Measurements from ENCODE around the gene NPM1. TPM values are rescaled to one million over a fixed set of nuclear protein-coding genes. Genes with fewer than 3 reads are reported as not detected.

The NPM1 gene
- total and polyA plus RNA-seq, 12 donors = 376 to 1,874 (median 682) TPM

DNA sequence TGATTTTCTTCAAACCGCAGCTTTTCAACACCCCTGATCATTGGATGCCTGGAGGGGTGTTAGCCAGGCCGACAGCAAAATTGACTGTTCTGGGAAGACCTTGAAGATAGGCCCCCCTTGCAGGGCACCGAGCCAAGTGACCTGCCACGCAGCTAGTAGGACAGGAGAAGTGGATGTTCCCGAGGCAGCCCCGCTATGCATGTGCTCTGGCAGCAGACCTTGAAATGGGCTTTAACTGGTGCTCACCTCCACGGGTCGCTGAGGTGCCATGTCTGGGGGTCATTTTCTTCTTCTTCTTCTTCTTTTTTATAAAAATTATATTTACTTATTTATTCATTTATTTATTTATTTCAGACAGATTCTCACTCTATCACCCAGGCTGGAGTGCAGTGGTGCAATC, 44.4 kb downstream of the NPM1 start:
- DNase-seq = no peak
- Histone ChIP-seq H3K4me1 (replicated peaks in 1 of 2) (no peaks in the 10 kb centered on the region), H3K27ac (no peak overlapping the region), H3K36me3 (replicated peaks in 1 of 2) (no peaks in the 10 kb centered on the region), H3K27me3 (no peaks in the 10 kb centered on the region), H3K4me3 (no peak overlapping the region), H3K9me3 (replicated peaks in 1 of 3) (no peaks in the 10 kb centered on the region)
- TF ChIP-seq, protein P1, sequence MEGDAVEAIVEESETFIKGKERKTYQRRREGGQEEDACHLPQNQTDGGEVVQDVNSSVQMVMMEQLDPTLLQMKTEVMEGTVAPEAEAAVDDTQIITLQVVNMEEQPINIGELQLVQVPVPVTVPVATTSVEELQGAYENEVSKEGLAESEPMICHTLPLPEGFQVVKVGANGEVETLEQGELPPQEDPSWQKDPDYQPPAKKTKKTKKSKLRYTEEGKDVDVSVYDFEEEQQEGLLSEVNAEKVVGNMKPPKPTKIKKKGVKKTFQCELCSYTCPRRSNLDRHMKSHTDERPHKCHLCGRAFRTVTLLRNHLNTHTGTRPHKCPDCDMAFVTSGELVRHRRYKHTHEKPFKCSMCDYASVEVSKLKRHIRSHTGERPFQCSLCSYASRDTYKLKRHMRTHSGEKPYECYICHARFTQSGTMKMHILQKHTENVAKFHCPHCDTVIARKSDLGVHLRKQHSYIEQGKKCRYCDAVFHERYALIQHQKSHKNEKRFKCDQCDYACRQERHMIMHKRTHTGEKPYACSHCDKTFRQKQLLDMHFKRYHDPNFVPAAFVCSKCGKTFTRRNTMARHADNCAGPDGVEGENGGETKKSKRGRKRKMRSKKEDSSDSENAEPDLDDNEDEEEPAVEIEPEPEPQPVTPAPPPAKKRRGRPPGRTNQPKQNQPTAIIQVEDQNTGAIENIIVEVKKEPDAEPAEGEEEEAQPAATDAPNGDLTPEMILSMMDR (IDR thresholded peaks at IDR 0.05) = no peak
- no peak for TF ChIP-seq POLR2A (IDR thresholded peaks at IDR 0.05)
- intact Hi-C loops (cut with DNase I) = no loop called here
- WGBS, 4 donors = 58 to 78% (median 66%) methylated on average over 8 of the region's 8 CpGs

DNA sequence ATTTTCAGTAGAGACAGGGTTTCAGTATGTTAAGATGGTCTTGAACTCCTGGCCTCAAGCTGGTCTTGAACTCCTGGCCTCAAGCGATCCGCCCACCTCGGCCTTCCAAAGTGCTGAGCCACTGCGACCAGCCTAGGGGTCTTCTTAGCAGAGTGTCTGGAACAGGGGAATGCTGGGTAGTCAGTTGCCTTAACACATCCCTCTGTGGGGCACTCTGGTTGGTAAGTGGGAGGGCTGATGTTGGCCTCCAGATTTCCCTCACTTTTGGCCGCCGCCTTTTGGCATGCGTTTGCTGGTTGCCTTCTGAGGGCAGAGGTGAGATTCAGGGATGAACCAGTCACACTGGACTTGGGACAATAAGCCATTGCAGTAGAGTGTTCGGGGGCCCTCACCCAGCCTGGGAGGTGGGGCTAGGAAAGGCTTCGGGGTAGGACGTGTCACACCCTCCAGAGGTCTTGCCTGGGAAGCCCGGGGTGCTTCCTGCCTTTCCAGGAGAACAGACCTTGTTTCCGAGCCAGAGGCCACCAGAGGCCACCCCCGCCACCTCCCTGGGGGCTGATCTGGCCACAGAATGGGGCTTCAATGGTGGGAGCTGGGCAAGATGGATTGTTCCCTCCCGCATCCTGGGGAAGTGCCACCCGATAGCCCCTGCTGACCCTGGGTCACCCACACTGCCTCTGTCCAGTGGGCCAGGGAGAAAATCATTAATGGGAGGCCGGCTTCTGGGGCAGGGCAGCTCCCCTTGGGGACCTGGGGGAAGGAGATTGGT, 45.1 kb downstream of the NPM1 start:
- DNase-seq = no peak
- no peaks in the 10 kb centered on the region for H3K36me3 ChIP-seq (replicated peaks in 1 of 2)
- intact Hi-C loops (cut with DNase I) = no loop called here
- 87 to 96% (median 88%) methylated on average over 12 to 16 of the region's 16 CpGs for WGBS, 4 donors
- no peak for TF ChIP-seq POLR2A (IDR thresholded peaks at IDR 0.05)
- TF ChIP-seq, protein P1 (IDR thresholded peaks at IDR 0.05) = no peak
- H3K27me3 ChIP-seq = no peaks in the 10 kb centered on the region
- H3K9me3 ChIP-seq (replicated peaks in 1 of 3) = no peaks in the 10 kb centered on the region
- H3K4me1 ChIP-seq (replicated peaks in 1 of 2) = no peaks in the 10 kb centered on the region
- no peak overlapping the region for H3K4me3 ChIP-seq
- H3K27ac ChIP-seq = no peak overlapping the region

DNA sequence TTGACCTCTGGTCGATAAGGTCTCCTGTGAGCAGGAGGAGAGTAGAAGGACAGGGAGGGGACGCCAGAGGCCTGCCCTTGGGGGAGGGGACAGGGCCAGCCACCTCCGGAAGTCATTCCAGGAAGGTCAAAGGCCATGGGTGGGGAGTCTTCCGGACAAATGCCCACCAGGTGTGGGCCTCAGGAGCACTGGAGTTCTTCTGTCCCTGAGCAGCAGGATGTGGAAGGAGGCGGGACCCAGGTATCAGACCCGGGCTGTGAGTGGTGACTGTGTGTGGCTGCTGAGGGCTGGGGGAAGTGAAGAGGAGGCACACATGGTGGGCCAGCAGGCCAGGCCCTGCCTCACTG, 45.7 kb downstream of the NPM1 start:
- H3K36me3 ChIP-seq (replicated peaks in 1 of 2) = no peaks in the 10 kb centered on the region
- H3K4me1 ChIP-seq (replicated peaks in 1 of 2) = no peaks in the 10 kb centered on the region
- no peak overlapping the region for H3K4me3 ChIP-seq
- no peak overlapping the region for H3K27ac ChIP-seq
- no peaks in the 10 kb centered on the region for H3K27me3 ChIP-seq
- WGBS, 4 donors = 61 to 78% (median 73%) methylated on average over 5 to 6 of the region's 6 CpGs
- intact Hi-C loops (cut with DNase I) = no loop called here
- DNase-seq = no peak
- TF ChIP-seq, protein P1 (IDR thresholded peaks at IDR 0.05) = no peak
- no peak for TF ChIP-seq POLR2A (IDR thresholded peaks at IDR 0.05)
- no peaks in the 10 kb centered on the region for H3K9me3 ChIP-seq (replicated peaks in 1 of 3)

DNA sequence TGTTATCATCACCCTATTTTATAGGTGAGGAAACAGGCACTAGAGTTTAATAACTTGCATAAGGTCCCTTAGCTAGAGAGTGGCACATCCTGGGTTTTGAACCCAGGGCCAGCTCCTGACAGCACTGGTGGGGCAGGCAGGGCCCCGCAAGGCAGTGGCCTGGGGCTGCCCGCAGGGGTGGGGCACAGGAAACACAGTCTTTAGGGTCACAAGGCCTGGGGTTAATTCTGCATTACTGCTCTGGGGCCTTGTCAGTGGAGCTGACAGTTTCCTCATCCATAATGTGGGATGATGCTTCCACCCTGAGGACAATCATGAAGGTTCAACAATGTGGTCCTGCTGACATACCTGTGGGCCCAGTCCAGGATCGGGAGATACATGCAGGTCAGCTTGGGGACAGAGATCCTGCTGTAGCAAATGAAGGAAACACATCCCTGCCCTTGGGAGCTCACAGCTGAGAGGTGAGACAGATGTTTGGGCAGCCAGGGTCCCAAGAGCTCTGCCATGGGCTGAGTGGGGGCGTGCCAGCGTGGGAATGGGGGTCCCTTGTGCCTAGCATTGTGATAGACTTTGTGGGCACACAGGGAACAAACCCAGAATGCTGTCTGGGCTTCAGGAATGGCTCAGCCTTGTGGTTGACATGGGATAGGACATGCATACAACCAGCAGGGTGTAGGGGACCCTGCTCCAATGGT, 46.5 kb downstream of the NPM1 start:
- WGBS, 4 donors = 93 to 100% (median 94%) methylated on average over 3 to 5 of the region's 5 CpGs
- no peak for TF ChIP-seq POLR2A (IDR thresholded peaks at IDR 0.05)
- TF ChIP-seq, protein P1 (IDR thresholded peaks at IDR 0.05) = no peak
- no peaks in the 10 kb centered on the region for H3K27me3 ChIP-seq
- no peaks in the 10 kb centered on the region for H3K36me3 ChIP-seq (replicated peaks in 1 of 2)
- no peaks in the 10 kb centered on the region for H3K9me3 ChIP-seq (replicated peaks in 1 of 3)
- DNase-seq = no peak
- H3K27ac ChIP-seq = no peak overlapping the region
- H3K4me1 ChIP-seq (replicated peaks in 1 of 2) = no peaks in the 10 kb centered on the region
- intact Hi-C loops (cut with DNase I) = no loop called here
- H3K4me3 ChIP-seq = no peak overlapping the region
